Endometrial microvascular endothelial cells (primary cell): Measurements from ENCODE around the gene SLC38A10. TPM values are rescaled to one million over a fixed set of nuclear protein-coding genes. Genes with fewer than 3 reads are reported as not detected.

Experiments used
- in situ Hi-C: cut with HindIII; loops from 2 replicates; pipeline ENCODE4 v1.10.0; 2017; ENCODE audit warnings: low sequenced_read_pairs, low pct_unique_long_range_greater_than_20kb; ENCODE audit errors: inconsistent ontology term
- total RNA-seq: library from RNA; depleted of rRNA; stranded (reverse); fragments of >200 nt; gene quantifications from one replicate; pipeline ENCODE4 v1.2.3, GENCODE V29; 2015; ENCODE audit errors: inconsistent ontology term

SLC38A10 gene
- 103 TPM for total RNA-seq

DNA sequence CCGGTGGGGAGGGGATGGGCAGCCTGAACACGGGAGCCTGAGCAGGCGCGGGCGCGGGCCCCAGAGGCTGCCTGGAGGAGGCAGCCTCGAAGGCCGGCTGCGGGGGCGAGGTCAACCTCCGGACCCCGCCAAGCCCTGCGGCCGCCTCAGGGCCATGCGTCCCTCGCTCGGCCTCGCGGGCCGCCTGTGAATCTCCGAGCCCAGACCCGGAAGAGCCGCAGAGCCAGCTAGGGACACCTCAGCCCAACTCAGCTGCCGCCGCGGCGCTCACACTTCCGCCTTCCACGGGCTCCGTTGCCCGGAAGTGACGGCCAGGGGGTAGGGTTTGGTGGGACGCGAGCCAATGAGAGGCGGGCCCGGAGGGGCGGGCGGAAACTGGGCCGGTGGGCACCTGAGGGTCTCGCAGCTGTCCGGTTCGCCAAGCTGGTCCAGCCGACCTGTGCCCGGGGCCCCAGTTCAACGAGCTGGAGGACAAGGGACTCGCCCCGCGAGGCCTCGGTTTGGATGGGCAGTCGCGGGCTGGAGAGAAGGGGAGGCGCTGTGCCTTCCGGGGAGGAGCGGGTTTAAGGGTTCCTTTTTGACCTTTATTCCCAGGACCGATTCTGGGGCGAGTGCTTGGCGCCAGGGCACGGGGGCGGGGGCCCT, at the start of gene SLC38A10:
TSS of gene SLC38A10 (minus strand) at position 277 of the 645 bp plus-strand sequence. CDS start 386 bp downstream, outside the sequence.
- in situ Hi-C loops, result no loop called here

DNA sequence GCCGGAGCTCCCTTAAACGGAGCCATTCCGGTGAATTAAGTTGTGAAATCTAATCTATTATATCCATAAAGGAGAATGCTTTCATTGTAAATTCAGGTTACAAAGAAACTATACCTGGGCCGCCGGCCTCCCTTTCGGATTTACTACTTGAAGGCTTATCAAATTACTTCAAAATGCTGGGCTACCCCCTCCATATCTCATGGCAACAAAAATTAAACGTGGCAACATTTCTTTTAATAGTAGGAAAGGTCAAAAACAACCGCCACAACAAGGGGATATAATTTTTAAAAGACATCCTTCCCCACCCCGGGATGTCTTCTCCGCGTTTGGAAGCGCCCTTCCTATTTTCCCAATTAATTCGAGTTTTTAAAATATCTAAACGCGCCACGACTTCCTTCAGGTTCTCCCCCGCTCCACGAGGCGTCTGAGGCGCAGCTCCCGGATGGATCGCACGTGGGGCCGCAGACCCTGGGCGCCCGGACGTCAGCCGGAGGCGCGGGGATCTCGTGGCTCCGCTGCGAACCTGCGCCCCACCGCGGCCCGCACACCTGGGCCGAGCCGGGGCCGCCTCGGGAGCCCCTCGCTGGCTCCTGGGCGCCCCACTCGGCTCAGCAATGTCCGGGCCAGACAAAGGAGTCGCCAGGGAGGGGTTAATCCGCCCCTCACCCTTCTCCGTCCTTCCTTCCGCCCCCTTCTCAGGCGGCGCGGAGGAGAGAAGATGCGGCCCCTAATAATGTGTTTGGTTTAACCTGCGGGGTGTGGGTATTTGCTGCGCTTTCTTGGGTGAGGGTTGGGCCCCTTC, 47.4 kb upstream of the SLC38A10 start:
- in situ Hi-C loops, result no loop called here

DNA sequence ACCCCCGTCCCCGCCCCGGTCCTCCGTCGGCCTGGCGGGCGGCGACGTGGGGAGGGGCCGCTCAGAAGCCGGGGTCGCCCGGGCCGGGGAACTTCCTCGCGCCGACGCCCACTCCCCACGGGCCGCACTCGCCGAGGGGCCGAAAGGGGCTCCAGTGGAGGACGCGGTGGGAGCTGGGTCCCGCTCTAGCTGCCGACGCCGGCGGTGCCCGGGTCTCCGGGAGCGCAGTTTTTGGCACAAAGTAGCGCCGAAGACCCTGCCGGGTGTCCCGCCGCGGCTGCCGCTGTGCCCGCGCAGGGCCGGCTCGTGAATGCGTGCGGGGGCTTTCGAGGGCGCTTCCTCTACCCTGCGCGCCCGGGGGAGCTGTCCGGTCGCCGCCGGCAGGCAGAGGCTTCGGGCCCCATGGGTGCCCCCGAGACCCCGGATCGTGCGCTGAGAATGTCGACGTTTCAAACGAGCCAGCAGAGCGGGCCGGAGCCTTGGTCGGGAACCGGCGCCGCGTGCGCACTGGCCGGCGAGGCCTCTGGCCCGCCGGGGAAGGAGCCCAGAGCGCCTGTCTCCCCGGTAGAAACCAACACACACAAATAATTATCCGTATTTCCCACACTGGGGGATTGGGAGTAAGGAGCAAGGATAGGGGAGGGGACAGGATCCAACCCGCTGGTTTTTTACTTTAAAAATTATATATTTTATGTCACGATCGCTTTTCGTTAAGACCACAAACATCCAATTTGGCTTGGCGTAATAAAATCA, 46.6 kb upstream of the SLC38A10 start:
- in situ Hi-C loops, result no loop called here

DNA sequence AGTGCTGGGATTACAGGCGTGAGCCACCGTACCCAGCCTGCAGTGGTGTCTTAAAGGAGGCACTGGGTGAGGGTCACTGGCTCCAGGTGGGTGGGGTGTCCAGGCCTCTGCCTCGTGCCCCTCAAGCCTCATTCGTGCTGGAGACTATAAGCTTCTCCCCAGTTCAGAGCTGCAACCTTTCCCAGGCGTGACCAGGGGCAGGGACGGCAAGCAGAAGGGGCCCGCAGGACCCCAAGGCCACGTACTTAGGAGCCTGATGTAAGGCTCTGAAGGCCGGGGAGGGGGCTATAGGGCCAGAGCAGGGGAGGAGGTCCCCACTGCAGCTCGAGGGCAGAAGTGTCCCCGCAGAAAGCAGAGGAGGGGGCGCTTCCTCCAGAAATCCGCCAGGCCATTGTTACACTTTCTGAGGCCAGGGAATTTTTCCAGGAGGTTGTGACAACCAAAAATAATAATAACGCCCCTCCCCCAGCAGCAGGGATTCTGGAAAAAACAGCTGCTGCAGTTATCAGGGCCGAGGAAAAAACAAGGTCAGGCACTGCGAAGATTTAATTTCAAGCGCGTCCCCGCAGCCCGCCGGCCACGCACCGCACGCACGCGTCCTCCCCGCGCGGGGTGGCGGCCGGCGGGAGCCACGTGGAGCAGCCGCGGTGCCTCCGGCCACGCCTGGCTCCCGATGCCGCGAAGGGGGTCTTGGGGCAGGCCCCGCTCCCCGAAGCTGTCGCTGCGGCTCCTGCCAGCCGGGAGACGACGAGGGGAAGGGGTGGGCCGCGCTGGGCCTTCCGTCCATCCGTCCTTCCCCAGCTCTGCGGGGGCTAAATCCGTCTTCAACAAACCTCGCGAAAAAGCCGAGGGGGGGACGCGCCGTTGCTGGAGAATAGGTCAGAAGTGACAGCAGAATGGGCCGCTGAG, 45.8 kb upstream of the SLC38A10 start:
- in situ Hi-C loops, result no loop called here

DNA sequence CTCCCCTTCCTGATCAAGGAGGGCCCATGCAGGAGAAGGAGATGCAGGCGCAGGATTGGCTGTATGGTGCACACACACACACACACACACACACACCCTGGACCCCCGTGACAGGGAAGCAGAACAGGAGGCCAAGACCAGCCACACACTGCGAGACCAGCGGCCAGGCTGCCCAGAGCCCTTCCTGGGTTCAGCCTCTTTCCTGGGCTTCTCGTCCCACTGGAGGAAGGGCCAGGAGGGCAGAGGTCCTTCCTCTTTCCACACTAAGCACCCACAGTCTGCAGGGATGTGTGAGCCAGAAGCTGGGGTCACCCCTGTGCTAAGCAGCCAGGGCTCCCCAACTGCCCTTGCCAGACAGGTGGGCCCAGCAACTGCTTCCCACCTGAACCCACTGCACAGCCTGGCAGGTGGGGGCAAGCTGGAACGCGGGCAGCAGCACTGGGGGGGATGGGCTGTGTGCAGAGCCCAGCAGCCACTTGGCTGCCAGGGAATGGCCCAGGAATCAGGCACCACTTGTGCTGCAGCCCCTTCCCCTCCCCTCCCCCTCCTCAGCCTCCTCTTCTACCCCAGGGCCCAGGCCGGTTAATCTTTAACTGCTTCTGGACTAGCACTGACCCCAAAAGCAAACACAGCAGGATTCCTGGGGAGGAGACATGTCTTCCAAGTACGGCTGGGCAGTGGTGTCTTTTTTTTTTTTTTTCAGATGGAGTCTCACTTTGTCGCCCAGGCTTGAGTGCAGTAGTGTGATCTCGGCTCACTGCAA, 44.6 kb upstream of the SLC38A10 start:
- in situ Hi-C loops, result no loop called here

DNA sequence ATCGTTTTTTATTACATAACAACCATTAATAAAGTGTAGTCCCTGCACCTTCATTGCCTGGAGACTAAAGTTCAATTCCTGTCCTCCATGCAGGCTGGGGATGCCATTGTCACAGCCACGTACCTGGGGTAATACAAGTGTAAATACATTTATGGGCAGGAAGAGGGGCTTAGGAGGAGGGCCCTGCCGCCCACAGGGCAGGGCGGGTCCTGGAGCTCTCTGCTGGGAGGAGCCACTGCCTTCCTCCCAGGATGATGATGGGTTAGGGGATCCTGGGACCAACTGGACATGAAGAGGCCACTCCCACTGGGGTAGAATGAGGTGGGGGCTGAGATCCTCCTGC, 44.1 kb upstream of the SLC38A10 start:
- in situ Hi-C loops, result no loop called here

DNA sequence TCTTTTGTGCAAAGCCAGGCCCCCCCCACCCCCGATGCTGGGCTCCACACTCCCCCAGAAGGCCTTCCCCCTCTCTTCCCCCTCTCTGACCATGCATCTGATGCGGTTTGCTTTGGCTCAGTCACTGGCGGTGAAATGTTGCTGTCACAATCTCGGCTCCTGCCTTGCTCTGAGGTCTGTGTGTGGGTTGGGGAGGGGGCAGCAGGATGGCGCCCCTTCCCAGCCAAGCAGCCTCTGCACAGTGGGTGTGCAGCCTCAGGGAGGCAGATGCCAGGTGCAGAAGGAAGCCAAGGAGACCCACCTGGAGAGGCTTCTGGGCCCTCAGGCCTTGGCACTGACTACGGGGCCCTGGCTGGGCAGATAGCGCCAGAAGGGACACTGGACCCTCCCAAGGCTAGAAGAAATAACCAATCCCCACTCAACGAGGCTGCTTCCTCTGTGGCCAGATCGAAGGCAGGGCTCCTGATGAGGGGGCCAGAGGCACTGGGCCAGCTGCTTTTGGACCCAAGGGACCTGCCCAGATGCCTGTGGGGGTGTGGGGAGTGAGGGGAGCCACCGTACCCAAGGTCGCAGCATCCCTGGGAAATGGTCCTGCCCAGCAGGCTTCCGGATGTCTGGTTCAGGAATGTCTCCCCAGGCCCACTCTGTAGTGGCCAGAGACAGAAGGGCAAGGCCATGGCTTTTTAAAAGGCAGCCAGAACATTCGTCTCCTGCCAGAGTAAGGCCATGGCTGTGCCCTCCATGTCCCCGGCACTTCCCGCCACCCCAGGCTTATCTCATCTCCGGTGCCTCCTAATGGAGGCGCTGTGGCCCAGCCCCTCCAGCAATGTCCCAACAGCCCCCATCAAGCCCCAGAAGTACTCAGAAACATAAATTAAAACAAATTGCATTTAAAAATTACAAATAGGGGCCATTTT, 43.4 kb upstream of the SLC38A10 start:
- in situ Hi-C loops, result no loop called here

DNA sequence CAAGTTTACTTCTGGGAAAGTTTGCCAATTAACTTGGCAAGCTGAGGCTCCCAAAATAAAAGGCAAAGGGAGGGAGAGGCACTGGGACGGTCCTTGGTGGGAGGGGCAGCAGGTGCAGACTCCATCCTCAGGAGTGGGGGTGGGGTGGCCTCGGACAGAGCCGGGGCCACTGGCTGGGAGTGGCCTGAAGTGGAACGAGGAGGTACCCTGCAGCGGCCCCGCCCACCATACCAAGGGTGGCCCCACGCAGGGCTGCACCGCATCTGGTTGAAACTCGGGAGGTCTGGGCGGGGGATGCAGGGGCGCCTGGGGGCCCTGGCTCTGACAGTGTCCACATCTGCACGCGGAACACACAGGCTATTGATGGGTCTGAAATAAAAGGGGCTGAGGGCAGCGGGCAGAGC, 42.4 kb upstream of the SLC38A10 start:
- in situ Hi-C loops, result no loop called here

DNA sequence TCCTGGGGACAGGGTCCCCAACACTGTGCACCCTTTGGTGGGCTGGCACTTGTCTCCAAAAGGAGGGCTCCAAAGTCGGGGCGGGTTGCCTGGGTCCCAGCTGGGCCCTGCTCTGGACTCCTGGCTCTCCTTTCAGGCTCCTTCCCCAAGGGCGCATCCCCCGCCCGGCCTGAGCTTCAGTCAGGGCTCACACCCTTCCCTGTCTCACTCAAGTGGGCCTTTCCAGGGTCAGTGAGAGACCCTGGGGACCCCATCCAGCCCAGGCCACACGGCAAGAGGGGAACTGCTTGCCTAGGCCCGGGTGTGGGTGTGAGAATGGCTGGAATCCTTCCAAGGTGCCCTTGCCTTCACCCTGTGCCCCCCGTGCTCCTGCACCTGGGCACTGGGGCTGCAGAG, 41.8 kb upstream of the SLC38A10 start:
- in situ Hi-C loops, result no loop called here

DNA sequence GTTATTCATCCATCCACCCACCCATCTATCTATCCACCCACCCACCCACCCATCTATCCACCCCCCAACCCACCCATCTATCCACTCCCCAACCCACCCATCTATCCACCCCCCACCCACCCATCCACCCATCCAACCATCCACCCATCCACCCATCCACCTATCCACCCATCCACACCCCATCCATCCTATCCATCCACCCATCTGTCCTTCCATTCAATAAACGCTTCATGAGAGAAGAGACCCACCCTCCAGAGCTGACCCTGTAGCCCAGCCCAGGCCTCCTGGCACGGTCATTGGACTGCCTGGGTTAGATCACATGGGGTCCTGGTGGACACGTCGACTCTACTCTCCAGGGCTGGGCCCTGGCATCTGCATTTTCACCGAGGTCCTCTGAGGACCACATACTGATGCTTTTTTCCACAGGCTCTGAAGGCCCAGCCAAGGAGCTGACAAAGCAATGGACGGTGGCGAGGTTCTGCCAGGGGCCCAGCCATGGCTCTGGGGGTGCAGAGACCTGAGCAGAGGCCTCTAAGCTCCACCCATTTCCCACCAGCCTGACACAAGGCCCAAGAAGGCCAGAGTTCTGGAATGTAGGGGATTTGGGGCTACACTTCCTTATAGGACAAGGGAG, 41.3 kb upstream of the SLC38A10 start:
- in situ Hi-C loops, result no loop called here

DNA sequence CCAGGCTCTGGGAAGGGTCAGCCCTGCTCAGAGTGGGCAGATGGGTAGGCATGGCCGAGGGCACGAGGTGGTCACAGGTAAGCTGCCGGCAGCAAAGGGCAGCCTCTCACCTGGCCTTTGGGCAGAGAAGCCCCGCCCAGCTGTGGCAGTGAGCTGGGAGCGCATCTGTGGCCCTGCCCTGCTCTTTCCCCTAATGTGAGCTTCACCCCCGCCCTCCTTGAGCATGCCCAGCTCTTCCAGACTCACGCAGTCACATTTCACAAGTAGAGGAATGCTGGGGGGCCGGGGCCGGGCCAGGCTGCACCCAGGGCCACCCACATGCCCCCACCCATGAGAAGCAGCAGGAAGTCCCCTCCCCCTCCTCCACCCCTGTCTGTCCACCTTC, 40.7 kb upstream of the SLC38A10 start:
- in situ Hi-C loops, result no loop called here

DNA sequence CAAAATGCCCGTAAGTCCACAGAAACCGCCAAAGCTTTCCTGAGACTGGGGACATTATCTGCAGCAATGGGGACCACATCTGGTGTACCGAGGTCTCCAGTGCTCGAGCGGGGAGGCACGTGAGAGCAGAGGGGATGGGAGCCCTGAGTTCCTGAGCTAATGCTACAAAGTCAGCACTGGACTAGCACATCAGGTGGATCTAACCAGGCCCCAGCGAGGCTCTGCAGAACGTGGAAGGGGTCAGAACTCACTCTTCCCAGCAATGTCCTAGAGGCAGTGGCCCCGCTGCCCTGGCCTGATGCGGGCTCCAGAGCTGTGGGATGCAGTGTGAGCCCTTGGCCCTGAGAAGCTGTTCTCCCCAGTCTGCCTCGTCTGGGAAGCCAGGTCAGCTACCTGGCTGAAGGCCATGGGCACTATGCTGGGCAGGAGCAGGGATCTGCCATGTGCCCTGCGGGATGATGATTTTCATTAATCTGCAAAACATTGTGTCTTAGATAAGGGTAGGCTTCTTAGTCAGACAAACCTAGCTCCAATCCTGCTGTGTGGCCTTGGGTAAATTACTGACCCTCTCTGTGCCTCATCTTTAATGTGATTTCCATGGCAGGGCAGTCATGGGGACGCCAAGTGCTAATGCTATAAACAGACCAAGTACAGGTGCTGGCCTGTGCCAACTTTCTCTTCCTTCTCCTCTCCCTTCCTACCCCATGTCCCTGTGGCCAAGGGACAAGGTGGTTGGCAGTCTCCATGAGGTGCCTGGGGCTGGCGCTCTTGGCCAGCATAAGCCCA, 40.1 kb upstream of the SLC38A10 start:
- in situ Hi-C loops, result no loop called here

DNA sequence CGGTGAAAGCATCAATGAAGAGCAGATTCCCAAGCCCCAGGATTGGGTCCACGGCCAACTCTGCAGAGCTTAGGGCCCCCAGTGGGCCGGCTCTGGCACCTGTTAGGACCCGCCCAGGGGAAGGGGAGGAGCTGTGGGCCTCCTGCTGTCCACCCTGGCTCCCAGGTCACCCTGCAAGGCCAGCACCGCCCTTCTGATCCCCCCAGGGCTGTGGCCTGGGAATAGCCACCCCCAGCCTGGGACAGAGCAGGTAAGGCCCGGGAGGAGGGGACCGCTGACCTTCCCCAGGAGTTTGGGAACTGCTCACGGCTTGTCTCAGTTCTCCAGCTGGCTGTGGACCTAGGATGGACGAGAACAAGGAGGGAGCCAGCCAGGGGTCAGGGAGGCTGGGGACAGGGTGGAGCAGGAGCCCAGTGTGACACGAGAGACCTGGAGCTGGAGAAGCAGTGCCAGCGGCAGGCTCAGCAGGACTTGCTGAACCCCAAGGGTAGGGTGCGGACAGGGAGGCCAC, 39.3 kb upstream of the SLC38A10 start:
- in situ Hi-C loops, result no loop called here

DNA sequence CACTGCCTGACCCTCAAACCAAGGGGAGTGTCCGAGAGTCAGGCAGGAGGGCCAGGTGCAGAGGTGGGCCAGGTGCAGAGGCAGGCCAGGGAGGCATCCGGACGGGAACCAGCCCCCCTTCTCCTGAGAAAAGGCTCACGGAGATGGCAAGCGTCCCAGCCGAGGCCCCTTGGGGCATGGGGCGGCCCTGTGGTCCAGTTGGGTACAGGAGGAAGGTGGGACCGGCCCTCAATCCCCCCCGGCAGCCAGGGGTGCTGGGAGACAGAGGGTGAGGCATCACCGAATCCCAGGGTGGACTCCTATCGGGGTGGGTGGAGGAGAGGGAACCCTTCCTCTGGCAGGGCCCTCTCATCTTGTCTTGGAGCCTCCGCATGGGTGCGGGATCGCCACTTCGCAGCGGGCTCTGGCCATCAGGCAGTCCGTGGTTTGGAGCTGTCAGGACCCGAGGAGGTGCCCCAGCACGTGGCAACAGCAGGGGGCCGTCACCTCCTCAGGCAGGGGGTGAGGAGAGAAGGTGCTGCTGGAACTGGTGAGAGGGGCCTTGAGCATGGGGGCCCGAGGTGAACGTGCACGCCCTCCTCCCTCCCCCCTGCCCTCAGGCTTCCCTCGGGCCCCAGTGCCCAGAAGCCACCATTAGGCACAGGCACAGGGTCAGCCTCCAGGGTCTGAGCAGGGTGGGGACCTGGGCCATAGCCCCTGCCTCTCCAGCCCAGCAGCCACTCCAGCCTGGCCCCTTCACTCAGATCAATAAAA, 38.7 kb upstream of the SLC38A10 start:
- in situ Hi-C loops, result no loop called here

DNA sequence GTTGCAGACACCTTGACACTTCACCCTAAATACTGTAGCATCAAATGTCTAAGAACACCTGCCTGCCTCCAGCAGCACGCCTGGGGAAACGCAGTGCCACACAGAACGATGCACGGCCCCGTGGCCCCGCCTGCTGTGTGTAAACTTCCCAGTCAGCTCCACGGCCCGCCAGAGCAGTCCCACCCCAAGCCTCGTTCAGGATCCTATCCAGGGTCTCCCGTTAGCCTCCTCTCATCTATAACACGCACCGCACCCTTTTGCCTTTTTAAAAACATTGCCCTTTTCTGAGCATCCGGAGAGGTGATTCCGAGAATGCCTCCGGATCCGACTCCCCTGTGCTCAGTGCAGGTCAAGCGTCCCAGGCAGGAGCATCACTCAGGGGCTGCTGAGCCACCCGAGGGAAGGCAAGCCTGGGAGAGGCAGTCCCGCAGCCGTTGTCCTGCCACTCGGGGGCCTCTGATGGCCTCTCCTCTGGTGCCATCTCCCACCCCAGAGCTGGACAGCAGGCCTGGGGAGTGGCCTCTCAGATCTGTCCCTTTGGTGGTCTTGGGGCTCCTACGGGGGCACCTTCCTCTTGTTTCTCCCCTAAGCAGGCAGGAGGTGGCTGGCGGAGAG, 37.9 kb upstream of the SLC38A10 start:
- in situ Hi-C loops, result no loop called here
